Calu3 (cell line): ENCODE measurements around the gene OTOP2. TPM values are rescaled to one million over a fixed set of nuclear protein-coding genes. Genes with fewer than 3 reads are reported as not detected.
A peak's percentile ranks its signal among the peaks of the same experiment; 100 is the strongest.

Experiments used
- BruUV-seq: library from RNA; stranded (reverse); fragments of 400-500 nt; replicated peaks from 2 replicates; lab custom pipeline; 2021; lab: Mats Ljungman, UMichigan
- CTCF ChIA-PET: fragments of 300-600 bp; sonication (Branson Sonifier 250); formaldehyde crosslinking; loops from one replicate; lab custom pipeline; 2022; ENCODE audit warnings: antibody characterized with exemption; lab: Charles Lee
- DNase-seq: peaks from one replicate; pipeline ENCODE4 v3.0.0; 2022
- H3K27ac Mint-ChIP-seq: one replicate; pipeline ENCODE4 v1.8.0; 2022; ENCODE audit warnings: mixed read lengths; ENCODE audit not compliant: unreplicated experiment
- H3K27me3 Mint-ChIP-seq: one replicate; pipeline ENCODE4 v1.8.0; 2022; ENCODE audit warnings: mixed read lengths; ENCODE audit not compliant: unreplicated experiment
- H3K36me3 Mint-ChIP-seq: one replicate; pipeline ENCODE4 v1.8.0; 2022; ENCODE audit warnings: mild to moderate bottlenecking, moderate library complexity, mixed read lengths; ENCODE audit not compliant: insufficient read depth, unreplicated experiment
- H3K4me1 Mint-ChIP-seq: one replicate; pipeline ENCODE4 v1.8.0; 2022; ENCODE audit warnings: mild to moderate bottlenecking, low read depth, mixed read lengths; ENCODE audit not compliant: unreplicated experiment
- H3K4me3 Mint-ChIP-seq: one replicate; pipeline ENCODE4 v1.8.0; 2022; ENCODE audit warnings: mild to moderate bottlenecking, low read depth, moderate library complexity, mixed read lengths; ENCODE audit not compliant: unreplicated experiment
- H3K9me3 Mint-ChIP-seq: one replicate; pipeline ENCODE4 v1.8.0; 2022; ENCODE audit warnings: low read depth, mixed read lengths; ENCODE audit not compliant: unreplicated experiment
- intact Hi-C: fragments of 100-400 bp; cut with micrococcal nuclease; formaldehyde crosslinking; loops from one replicate; pipeline ENCODE4 v1.10.0; 2022; ENCODE audit not compliant: unreplicated experiment
- total RNA-seq: library from RNA; stranded (reverse); gene quantifications from 2 replicates; pipeline ENCODE4 v1.2.3, GENCODE V29; 2022
- TF ChIP-seq, protein P1 (sequence below): fragments of 200-600 bp; IDR thresholded peaks from one replicate; pipeline ENCODE4 v1.8.0; 2022; ENCODE audit warnings: antibody characterized with exemption; ENCODE audit not compliant: unreplicated experiment

Gene OTOP2
- total RNA-seq, 1 experiment from 2014 or later = not detected

- no peak overlapping the region for H3K4me3 Mint-ChIP-seq
- no peaks in the 10 kb centered on the region for H3K27me3 Mint-ChIP-seq
- DNase-seq = no peak
- no TSS peak for BruUV-seq
- no peak overlapping the region for H3K27ac Mint-ChIP-seq
- H3K4me1 Mint-ChIP-seq = no peaks in the 10 kb centered on the region
- H3K36me3 Mint-ChIP-seq = peaks cover 67% of the 10 kb centered on the region
- CTCF ChIA-PET = interaction anchor here (0.7 kb wide), 1 partner anchor 32 kb away, joined by 3 read pairs; no protein-coding TSS in a partner anchor
- TF ChIP-seq, protein P1, sequence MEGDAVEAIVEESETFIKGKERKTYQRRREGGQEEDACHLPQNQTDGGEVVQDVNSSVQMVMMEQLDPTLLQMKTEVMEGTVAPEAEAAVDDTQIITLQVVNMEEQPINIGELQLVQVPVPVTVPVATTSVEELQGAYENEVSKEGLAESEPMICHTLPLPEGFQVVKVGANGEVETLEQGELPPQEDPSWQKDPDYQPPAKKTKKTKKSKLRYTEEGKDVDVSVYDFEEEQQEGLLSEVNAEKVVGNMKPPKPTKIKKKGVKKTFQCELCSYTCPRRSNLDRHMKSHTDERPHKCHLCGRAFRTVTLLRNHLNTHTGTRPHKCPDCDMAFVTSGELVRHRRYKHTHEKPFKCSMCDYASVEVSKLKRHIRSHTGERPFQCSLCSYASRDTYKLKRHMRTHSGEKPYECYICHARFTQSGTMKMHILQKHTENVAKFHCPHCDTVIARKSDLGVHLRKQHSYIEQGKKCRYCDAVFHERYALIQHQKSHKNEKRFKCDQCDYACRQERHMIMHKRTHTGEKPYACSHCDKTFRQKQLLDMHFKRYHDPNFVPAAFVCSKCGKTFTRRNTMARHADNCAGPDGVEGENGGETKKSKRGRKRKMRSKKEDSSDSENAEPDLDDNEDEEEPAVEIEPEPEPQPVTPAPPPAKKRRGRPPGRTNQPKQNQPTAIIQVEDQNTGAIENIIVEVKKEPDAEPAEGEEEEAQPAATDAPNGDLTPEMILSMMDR = no peak
- intact Hi-C loops = no loop called here
- no peaks in the 10 kb centered on the region for H3K9me3 Mint-ChIP-seq
These were observed 30.0 kb downstream of the OTOP2 start for GRCh38 chr17:74954115-74954514.

- BruUV-seq = no TSS peak
- no peak overlapping the region for H3K4me3 Mint-ChIP-seq
- CTCF ChIA-PET = no interaction called here
- no peak for DNase-seq
- no peaks in the 10 kb centered on the region for H3K4me1 Mint-ChIP-seq
- H3K36me3 Mint-ChIP-seq = peaks cover 70% of the 10 kb centered on the region
- H3K9me3 Mint-ChIP-seq = no peaks in the 10 kb centered on the region
- peak overlapping the region; percentile 47 for H3K27ac Mint-ChIP-seq
- no peaks in the 10 kb centered on the region for H3K27me3 Mint-ChIP-seq
- intact Hi-C loops = no loop called here
- TF ChIP-seq, protein P1 = no peak
These were observed 30.8 kb downstream of the OTOP2 start for GRCh38 chr17:74954665-74955421.

DNA sequence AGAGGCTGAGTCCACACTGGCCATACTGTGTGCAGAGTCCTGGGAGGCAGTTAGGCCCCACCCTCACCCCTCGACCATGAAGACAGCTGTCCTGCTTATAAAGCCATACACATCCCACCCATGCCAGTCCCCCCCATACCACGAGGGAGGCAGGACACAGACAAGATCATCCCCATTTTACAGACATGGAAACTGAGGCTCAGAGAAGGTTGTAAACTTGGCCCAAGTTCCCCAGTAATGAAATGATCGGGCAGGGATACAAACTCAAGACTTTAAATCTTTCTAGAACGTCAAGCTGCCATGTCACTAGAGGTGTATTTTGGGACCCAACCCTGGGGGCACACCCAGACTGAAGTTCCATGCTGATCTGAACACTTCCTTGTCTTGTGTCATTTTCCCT lies 32.0 kb downstream of the OTOP2 start:
- BruUV-seq = no TSS peak
- TF ChIP-seq, protein P1 = no peak
- no peak for DNase-seq
- H3K36me3 Mint-ChIP-seq = peaks cover 80% of the 10 kb centered on the region
- no peaks in the 10 kb centered on the region for H3K27me3 Mint-ChIP-seq
- CTCF ChIA-PET = no interaction called here
- intact Hi-C loops = no loop called here
- no peaks in the 10 kb centered on the region for H3K9me3 Mint-ChIP-seq
- H3K4me3 Mint-ChIP-seq = no peak overlapping the region
- H3K27ac Mint-ChIP-seq = no peak overlapping the region
- H3K4me1 Mint-ChIP-seq = peaks cover 11% of the 10 kb centered on the region

GRCh38 chr17:74957935-74958740 lies 34.1 kb downstream of the OTOP2 start:
- CTCF ChIA-PET = interaction anchor here (0.6 to 1.7 kb wide), 8 partner anchors 11 to 725 kb away, joined by 3 to 11 read pairs (median 4); partner anchors contain the start of genes CDR2L and OTOP2
- no peaks in the 10 kb centered on the region for H3K9me3 Mint-ChIP-seq
- H3K27ac Mint-ChIP-seq = no peak overlapping the region
- peaks cover 11% of the 10 kb centered on the region for H3K4me1 Mint-ChIP-seq
- TF ChIP-seq, protein P1 = peak; percentile 95
- H3K36me3 Mint-ChIP-seq = peaks cover 77% of the 10 kb centered on the region
- no peak overlapping the region for H3K4me3 Mint-ChIP-seq
- DNase-seq = peak; percentile 91
- no TSS peak for BruUV-seq
- intact Hi-C loops = no loop called here
- H3K27me3 Mint-ChIP-seq = no peaks in the 10 kb centered on the region
